ENCODE data around the gene CAPN12.

The CAPN12 gene

GRCh38 chr19:38708413-38709024 is 35.8 kb downstream of the CAPN12 start:
- TF ChIP-seq, protein P1, sequence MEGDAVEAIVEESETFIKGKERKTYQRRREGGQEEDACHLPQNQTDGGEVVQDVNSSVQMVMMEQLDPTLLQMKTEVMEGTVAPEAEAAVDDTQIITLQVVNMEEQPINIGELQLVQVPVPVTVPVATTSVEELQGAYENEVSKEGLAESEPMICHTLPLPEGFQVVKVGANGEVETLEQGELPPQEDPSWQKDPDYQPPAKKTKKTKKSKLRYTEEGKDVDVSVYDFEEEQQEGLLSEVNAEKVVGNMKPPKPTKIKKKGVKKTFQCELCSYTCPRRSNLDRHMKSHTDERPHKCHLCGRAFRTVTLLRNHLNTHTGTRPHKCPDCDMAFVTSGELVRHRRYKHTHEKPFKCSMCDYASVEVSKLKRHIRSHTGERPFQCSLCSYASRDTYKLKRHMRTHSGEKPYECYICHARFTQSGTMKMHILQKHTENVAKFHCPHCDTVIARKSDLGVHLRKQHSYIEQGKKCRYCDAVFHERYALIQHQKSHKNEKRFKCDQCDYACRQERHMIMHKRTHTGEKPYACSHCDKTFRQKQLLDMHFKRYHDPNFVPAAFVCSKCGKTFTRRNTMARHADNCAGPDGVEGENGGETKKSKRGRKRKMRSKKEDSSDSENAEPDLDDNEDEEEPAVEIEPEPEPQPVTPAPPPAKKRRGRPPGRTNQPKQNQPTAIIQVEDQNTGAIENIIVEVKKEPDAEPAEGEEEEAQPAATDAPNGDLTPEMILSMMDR (conservative IDR thresholded peaks at IDR 0.05; ENCODE audit: low read length) = no peak
- TF ChIP-seq EZH2phosphoT487 (IDR thresholded peaks at IDR 0.05; ENCODE audit: borderline replicate concordance) = no peak
- H3F3A ChIP-seq (ENCODE audit: low read depth) = no peaks in the 10 kb centered on the region

GRCh38 chr19:38707512-38708114 is 36.7 kb downstream of the CAPN12 start:
- Histone ChIP-seq H3K27me3 (ENCODE audit: insufficient read depth, low read length, poor library complexity, severe bottlenecking) (no peaks in the 10 kb centered on the region), H3K9ac (ENCODE audit: low read depth, low read length, poor library complexity, severe bottlenecking) (no peak overlapping the region), H3K4me1 (ENCODE audit: insufficient read depth, low read length, poor library complexity, severe bottlenecking) (no peaks in the 10 kb centered on the region), H3F3A (ENCODE audit: low read depth) (no peaks in the 10 kb centered on the region), H3K4me3 (ENCODE audit: low read length, poor library complexity, severe bottlenecking) (no peak overlapping the region), H2AFZ (ENCODE audit: low read length) (no peak overlapping the region), H3K79me2 (ENCODE audit: insufficient read depth, low read length) (no peaks in the 10 kb centered on the region), H3K9me3 (ENCODE audit: insufficient read depth, low read depth, low read length) (no peaks in the 10 kb centered on the region), H3K36me3 (ENCODE audit: insufficient read depth, low read length) (peaks cover 99% of the 10 kb centered on the region; the same call in 1 of the 2 replicates), H3K9me2 (replicated peaks; ENCODE audit: low read depth, low read length) (no peaks in the 10 kb centered on the region), H4K20me1 (ENCODE audit: insufficient read depth, low read length, poor library complexity, severe bottlenecking) (no peaks in the 10 kb centered on the region), H3K4me2 (ENCODE audit: low read depth, low read length, poor library complexity, severe bottlenecking) (no peak overlapping the region)
- TF ChIP-seq, protein P1 (conservative IDR thresholded peaks at IDR 0.05; ENCODE audit: low read length) = no peak
- no peak for TF ChIP-seq EZH2phosphoT487 (IDR thresholded peaks at IDR 0.05; ENCODE audit: borderline replicate concordance)

More at GRCh38 chr19:38708413-38709024, 35.8 kb downstream of the CAPN12 start:
- Histone ChIP-seq H3K79me2 (ENCODE audit: insufficient read depth, low read length) (no peaks in the 10 kb centered on the region), H3K36me3 (ENCODE audit: insufficient read depth, low read length) (peaks cover 100% of the 10 kb centered on the region; the same call in 1 of the 2 replicates), H3K4me1 (ENCODE audit: insufficient read depth, low read length, poor library complexity, severe bottlenecking) (no peaks in the 10 kb centered on the region), H3K9me2 (replicated peaks; ENCODE audit: low read depth, low read length) (no peaks in the 10 kb centered on the region), H2AFZ (ENCODE audit: low read length) (no peak overlapping the region), H3K27me3 (ENCODE audit: insufficient read depth, low read length, poor library complexity, severe bottlenecking) (no peaks in the 10 kb centered on the region), H3K9me3 (ENCODE audit: insufficient read depth, low read depth, low read length) (no peaks in the 10 kb centered on the region), H3K4me3 (ENCODE audit: low read length, poor library complexity, severe bottlenecking) (no peak overlapping the region), H3K9ac (ENCODE audit: low read depth, low read length, poor library complexity, severe bottlenecking) (no peak overlapping the region), H3K4me2 (ENCODE audit: low read depth, low read length, poor library complexity, severe bottlenecking) (no peak overlapping the region), H4K20me1 (ENCODE audit: insufficient read depth, low read length, poor library complexity, severe bottlenecking) (no peaks in the 10 kb centered on the region)

DNA sequence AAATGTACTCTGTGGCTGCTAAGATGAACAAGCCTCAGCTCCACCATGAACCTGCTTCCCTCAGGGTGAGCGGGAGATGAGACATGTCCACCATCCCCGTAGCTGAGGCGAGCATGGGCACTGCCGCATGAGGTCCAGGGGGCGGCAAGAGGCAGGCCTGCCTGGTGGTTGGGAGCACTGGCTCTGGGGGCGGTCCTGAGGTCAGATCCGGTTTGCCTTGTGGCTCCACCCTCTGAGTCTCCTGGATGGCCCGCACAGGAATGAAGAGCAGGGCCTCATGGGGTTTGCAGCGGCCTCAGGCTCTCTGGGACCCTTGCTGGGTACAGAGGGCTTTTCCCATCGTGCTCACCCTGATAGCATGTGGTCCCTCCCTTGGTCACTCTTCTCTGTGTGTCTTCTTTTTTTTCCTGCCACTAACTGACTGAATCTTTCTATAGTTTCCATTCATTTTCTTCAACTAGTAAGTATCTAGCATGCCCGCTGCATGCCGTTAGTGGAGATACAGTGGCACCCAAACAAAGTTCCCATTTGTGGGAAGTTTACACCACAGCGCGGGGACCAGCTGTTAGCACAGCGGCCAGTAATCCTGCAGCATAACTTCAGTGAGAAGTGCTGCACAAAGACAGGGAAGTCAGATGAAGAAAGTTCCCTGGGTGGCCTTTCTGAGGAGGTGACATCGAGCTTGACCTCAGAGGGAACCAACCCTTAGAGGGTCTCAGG is 37.3 kb downstream of the CAPN12 start:
- no peaks in the 10 kb centered on the region for H3K4me1 ChIP-seq (ENCODE audit: insufficient read depth, low read length, poor library complexity, severe bottlenecking)
- no peaks in the 10 kb centered on the region for H3K9me2 ChIP-seq (replicated peaks; ENCODE audit: low read depth, low read length)
- H4K20me1 ChIP-seq (ENCODE audit: insufficient read depth, low read length, poor library complexity, severe bottlenecking) = no peaks in the 10 kb centered on the region
- H3K4me2 ChIP-seq (ENCODE audit: low read depth, low read length, poor library complexity, severe bottlenecking) = no peak overlapping the region
- peaks cover 99% of the 10 kb centered on the region; the same call in 1 of the 2 replicates for H3K36me3 ChIP-seq (ENCODE audit: insufficient read depth, low read length)
- no peak overlapping the region for H3K9ac ChIP-seq (ENCODE audit: low read depth, low read length, poor library complexity, severe bottlenecking)
- no peaks in the 10 kb centered on the region for H3K27me3 ChIP-seq (ENCODE audit: insufficient read depth, low read length, poor library complexity, severe bottlenecking)
- H3K4me3 ChIP-seq (ENCODE audit: low read length, poor library complexity, severe bottlenecking) = no peak overlapping the region
- no peaks in the 10 kb centered on the region for H3K79me2 ChIP-seq (ENCODE audit: insufficient read depth, low read length)
- TF ChIP-seq EZH2phosphoT487 (IDR thresholded peaks at IDR 0.05; ENCODE audit: borderline replicate concordance) = no peak
- TF ChIP-seq, protein P1 (conservative IDR thresholded peaks at IDR 0.05; ENCODE audit: low read length) = no peak
- H2AFZ ChIP-seq (ENCODE audit: low read length) = no peak overlapping the region
- H3K9me3 ChIP-seq (ENCODE audit: insufficient read depth, low read depth, low read length) = no peaks in the 10 kb centered on the region
- H3F3A ChIP-seq (ENCODE audit: low read depth) = no peaks in the 10 kb centered on the region
